GM03348 (cell line): ENCODE results near the gene SMC1B.
"Not testable (repeated sequence)": the region's sequence is repeated elsewhere in the genome, so short reads cannot be mapped to it uniquely, and the experiment has no call there.

ENCODE experiments used
- DNase-seq: peaks from one replicate; pipeline ENCODE4 v3.0.0; 2012; ENCODE audit warnings: low spot score

The SMC1B gene

GRCh38 chr22:45341498-45341897, 71.9 kb downstream of the SMC1B start:
- DNase-seq, result no peak

- no peak for DNase-seq
These were observed 73.1 kb downstream of the SMC1B start for GRCh38 chr22:45340323-45340722.

DNA sequence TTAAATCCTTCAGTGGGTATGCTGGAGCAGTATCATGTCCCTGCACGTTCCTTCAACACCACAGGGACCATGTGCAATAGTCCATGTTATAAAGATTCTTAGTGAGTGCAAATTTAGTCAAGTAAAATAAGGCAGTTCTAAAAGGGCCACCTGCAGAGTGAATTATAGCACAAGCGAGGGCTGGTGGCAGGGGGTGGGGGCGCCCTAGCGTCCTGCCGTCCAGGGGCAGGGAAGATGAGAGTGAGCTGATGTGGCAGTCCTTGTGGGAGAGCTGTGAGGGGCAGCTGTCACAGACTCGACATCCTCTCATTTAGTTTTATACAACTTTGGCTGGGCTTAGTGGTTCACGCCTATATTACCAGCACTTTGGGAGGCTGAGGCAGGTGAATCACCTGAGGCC, 74.6 kb downstream of the SMC1B start:
- DNase-seq, result no peak

DNA sequence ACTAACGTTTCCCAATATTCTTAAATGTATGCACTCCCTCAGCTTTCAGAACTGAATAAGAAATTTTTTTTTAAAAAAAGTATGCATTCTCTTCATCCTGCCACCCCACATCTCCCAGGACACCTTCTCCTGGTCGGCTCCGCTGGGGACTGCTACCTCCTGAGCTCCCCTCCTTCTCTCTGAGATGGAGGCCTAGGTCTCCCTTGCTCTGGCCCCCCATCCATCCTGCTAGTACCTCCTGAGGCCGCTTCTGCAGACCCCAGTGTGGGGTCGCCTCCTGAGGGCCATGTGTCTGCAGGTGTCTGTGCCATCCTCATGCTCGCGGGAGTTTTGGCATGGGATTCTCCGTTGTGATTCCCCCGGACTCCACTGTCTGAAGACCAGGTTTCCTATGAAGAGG, 75.9 kb downstream of the SMC1B start:
- no peak for DNase-seq

- DNase-seq, result peak; percentile 27
These were observed 76.4 kb downstream of the SMC1B start for GRCh38 chr22:45336971-45337431.

DNA sequence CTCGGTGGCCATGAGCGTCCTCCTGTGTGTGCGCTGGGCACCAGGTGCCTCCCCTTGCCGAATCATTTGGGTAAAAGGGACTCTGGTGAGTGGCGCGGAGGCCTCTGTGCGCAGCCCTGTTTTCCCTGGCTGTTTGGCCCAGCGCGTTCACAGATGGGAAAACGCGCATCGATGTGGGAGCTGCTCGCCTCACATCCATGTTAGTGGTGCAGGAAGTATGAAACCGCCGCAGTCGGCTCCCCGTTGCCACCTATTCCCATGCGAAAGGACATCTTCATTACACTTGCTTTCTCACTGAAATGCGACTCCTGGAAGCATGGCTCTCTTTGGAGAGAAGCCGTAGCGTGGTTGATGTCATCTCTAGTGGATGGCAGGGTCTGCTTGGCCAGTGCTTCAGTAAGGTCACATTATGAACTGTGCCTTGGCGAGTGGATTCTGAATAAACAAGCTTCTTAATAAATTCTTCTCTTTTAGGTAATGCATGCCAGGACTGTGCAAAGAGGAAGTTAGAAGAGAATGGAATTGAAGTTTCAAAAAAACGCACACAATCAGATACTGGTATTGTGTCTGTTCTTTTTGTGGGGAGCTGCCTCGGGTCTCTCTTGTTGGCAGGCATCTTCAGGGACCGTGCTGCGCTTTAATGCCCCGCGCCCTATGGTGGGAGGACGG, 77.4 kb downstream of the SMC1B start:
- DNase-seq, result no peak

DNA sequence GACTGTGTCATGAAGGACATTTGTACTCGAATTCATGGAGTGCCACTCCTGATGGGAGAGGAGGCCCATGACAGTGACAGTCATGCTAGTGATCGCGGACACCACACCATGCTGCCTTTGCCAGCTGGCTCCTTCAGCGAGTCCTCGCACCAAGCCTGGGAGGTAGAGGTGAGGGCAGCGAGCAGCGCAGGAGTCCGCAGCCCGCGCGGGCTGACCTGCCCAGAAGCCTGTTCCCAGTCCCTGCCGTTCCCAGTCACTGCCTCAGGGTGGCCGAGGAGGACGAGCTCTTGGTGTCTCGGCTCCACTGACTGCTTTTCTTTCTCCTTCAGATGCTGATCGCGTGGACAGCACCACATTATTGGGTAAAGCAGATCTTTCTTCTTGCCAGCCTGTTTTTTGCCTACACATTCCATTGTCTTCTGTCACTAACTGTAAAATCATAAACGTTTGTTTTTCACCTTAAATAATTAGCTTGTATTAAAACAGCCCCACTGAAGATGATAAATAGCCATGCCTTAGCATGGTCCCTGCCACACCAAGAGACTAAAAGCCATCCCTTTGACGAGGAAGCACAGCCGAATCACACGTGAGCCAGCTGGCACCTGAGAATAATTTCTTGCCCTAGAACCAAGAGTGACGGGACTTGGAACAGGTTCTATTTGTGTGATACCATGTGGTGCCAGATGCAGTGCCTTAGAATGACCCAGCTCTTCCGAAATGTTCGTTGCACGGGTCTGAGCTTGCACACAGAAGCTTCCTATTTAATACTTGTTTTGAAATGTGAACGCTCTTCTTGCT, 78.2 kb downstream of the SMC1B start:
- peak; percentile 24 for DNase-seq

GRCh38 chr22:45334528-45334927, 78.9 kb downstream of the SMC1B start:
- no peak for DNase-seq

DNA sequence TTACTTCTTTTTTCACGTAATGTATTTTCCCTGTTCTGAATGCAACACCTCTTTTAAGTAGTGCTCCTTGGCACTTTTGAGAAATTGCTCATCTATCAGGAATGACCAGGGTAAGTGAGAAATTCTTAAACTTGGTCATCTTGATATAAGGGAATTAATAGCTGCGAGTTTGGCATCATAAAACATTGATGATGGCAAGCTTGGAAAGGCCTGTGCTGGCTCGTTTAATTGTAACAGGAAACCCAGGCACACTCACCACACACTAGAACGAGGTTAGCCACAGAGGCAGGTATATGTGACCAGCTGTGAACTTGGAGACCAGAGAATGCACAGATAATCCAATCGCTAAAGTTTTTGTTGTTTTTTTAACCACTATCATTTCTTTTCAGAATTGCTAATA, 79.3 kb downstream of the SMC1B start:
- DNase-seq, result peak; percentile 34

- DNase-seq, result no peak
These were observed 81.4 kb downstream of the SMC1B start for GRCh38 chr22:45332001-45332400.

GRCh38 chr22:45331486-45331885, 81.9 kb downstream of the SMC1B start:
- no peak for DNase-seq

GRCh38 chr22:45330548-45330947, 82.9 kb downstream of the SMC1B start:
- DNase-seq, result no peak

- DNase-seq, result no peak
These were observed 83.9 kb downstream of the SMC1B start for GRCh38 chr22:45329530-45329936.

DNA sequence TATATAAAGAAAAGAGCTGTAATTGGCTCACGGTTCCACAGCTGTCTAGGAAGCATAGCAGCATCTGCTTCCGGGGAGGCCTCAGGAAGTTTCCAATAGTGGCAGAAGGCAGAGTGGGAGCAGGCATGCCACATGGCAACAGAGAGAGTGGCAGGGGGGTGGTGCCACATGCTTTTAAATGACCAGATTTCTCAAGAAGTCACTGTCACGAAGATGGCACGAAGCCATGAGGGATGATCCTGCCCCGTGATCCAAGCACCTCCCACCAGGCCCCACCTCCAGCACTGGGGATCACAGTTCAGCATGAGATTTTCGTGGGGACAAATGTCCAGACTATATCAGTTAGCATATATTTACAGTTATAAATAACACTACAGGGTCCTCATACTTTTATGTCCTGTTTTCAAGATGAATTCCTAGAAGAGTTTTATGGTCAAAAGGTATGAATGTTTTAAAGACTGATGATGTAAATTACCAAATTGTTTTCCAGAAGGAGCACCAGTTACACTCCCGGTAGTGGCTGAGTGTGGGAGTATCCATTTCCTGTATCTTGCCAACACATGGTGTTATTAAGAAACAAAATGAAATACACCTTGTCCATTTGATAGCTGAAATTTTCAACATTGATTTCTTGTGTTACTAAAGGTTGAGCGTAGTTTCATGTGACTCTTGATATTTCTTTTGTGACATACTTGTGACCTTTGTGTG, 84.4 kb downstream of the SMC1B start:
- no peak for DNase-seq

DNA sequence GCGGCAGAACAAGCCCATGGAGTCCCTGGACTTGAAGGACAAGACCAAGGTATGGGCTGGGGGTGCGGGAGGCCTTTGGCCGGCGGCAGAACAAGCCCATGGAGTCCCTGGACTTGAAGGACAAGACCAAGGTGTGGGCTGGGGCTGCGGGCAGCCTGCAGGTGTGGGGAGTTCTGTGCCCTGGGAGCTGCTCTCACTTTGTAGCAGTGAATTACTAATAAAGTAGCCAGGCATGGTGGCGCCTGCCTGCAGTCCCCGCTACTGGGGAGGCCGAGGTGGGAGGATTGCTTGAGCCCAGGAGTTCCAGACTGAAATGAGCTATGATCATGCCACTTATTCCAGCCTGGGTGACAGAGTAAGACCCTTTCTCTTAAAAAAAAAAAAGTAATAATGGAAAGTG, 85.1 kb downstream of the SMC1B start:
- not testable (repeated sequence) for DNase-seq

DNA sequence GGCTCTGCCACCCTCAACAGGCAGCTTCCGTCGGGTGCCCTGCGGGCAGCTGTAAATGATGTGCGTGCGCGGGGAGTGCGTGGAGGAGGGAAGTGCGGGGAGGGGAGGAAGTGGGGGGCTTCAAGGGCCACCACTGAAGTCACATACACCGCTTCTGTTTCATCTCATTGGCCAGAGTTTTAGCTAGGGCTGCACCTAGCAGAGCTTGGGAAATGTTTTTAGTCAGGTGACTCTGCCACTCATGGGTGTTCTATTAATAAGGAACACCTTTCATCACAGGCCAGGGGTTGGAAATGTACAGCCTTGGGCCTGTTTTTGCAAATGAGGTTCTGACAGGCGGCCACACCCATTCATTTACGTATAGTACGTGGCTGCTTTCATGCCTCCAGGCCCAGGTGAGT, 89.1 kb downstream of the SMC1B start:
- DNase-seq, result no peak

- DNase-seq, result no peak
These were observed 89.7 kb downstream of the SMC1B start for GRCh38 chr22:45323695-45324094.

DNA sequence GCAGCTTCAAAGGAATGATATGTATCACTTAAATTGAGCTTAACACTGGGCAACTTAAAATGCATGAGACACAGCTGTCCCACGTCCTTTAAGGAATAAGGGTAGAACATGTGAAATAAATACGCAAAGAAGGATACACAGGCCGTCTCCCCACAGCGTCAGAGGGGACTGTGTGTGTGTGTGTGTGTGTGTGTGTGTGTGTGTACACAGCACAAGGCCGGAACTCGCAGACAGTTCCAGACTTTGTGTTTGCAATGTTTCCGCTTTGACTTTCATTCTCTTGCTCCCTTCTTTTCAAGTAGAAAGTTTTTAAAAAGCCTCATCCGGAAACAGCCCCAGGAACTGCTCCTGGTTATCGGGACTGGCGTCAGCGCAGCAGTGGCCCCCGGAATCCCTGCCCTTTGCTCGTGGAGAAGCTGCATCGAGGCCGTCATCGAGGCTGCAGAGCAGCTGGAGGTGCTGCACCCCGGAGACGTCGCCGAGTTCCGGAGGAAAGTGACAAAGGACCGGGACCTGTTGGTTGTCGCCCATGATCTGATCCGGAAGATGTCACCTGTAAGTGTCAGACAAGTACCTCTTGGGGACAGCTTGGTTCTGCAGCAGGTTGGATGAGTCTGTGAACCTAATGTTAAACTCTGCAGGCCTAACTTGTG, 90.4 kb downstream of the SMC1B start:
- DNase-seq, result no peak

GRCh38 chr22:45321827-45322226, 91.6 kb downstream of the SMC1B start:
- DNase-seq, result no peak

DNA sequence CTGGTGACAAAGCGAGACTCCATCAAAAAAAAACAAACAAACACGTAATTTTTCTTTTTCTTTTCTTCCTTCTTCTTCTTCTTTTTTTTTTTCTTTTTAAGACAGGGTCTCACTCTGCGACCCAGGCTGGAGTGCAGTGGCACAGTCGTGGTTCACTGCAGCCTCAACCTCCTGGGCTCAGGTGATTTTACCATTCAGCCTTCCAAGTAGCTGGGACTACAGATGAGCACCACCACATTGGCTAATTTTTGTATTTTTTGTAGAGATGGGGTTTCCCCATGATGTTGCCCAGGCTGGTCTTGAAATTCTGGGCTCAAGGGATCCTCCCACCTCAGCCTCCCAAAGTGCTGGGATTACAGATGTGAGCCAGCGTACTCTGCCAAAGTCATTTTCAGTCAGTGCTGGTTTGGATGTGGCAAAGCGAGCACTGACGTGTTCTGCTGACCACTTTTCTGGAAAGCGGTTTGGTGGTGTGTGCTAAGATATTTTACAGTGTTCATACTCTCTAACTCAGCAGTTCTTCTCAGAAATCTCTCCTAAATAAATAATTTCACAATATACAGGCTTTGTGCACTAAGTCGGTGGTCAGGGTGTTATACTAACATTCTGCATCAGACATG, 92.9 kb downstream of the SMC1B start:
- DNase-seq, result no peak

GRCh38 chr22:45319324-45319685, 94.1 kb downstream of the SMC1B start:
- peak; percentile 41 for DNase-seq
